ENCODE measurements around the gene OLA1.

Gene OLA1

DNA sequence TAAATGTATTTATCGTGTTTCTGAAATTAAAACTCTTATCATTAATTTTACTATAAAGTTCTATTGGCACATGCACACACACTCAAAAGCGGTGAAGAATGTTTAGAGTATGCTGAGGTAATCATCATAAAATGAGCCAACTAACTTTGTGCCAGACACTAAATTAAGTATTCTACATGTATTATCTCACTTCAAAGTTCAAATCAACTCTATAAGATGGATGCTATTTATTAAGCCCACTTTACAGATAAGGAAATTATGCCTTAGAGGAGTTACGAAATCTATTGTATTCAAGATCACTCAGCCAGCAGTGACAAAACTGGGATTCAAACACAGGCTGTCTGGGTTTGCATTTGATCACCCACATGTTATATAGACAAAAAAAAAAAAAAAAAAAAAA, 24.9 kb downstream of the OLA1 start:
- TF ChIP-seq, protein P1, sequence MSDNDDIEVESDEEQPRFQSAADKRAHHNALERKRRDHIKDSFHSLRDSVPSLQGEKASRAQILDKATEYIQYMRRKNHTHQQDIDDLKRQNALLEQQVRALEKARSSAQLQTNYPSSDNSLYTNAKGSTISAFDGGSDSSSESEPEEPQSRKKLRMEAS (IDR thresholded peaks at IDR 0.05): no peak
- no peak for TF ChIP-seq RAD21 (IDR thresholded peaks at IDR 0.05; ENCODE audit: low read depth)
- no peak for TF ChIP-seq YY1 (IDR thresholded peaks at IDR 0.05; ENCODE audit: low read depth)
- TF ChIP-seq, protein P2, sequence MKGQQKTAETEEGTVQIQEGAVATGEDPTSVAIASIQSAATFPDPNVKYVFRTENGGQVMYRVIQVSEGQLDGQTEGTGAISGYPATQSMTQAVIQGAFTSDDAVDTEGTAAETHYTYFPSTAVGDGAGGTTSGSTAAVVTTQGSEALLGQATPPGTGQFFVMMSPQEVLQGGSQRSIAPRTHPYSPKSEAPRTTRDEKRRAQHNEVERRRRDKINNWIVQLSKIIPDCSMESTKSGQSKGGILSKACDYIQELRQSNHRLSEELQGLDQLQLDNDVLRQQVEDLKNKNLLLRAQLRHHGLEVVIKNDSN (IDR thresholded peaks at IDR 0.05): no peak
- TF ChIP-seq EP300 (IDR thresholded peaks at IDR 0.05; ENCODE audit: borderline replicate concordance): no peak
- TF ChIP-seq TAF1 (IDR thresholded peaks at IDR 0.05; ENCODE audit: low read depth): no peak
- no peak for TF ChIP-seq NFIC (IDR thresholded peaks at IDR 0.05)
- TF ChIP-seq, protein P3, sequence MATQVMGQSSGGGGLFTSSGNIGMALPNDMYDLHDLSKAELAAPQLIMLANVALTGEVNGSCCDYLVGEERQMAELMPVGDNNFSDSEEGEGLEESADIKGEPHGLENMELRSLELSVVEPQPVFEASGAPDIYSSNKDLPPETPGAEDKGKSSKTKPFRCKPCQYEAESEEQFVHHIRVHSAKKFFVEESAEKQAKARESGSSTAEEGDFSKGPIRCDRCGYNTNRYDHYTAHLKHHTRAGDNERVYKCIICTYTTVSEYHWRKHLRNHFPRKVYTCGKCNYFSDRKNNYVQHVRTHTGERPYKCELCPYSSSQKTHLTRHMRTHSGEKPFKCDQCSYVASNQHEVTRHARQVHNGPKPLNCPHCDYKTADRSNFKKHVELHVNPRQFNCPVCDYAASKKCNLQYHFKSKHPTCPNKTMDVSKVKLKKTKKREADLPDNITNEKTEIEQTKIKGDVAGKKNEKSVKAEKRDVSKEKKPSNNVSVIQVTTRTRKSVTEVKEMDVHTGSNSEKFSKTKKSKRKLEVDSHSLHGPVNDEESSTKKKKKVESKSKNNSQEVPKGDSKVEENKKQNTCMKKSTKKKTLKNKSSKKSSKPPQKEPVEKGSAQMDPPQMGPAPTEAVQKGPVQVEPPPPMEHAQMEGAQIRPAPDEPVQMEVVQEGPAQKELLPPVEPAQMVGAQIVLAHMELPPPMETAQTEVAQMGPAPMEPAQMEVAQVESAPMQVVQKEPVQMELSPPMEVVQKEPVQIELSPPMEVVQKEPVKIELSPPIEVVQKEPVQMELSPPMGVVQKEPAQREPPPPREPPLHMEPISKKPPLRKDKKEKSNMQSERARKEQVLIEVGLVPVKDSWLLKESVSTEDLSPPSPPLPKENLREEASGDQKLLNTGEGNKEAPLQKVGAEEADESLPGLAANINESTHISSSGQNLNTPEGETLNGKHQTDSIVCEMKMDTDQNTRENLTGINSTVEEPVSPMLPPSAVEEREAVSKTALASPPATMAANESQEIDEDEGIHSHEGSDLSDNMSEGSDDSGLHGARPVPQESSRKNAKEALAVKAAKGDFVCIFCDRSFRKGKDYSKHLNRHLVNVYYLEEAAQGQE (IDR thresholded peaks at IDR 0.05; ENCODE audit: low read depth): no peak
- TF ChIP-seq TCF12 (IDR thresholded peaks at IDR 0.05; ENCODE audit: low read depth): no peak
- TF ChIP-seq TEAD4 (IDR thresholded peaks at IDR 0.05): no peak
- TF ChIP-seq CREB1 (IDR thresholded peaks at IDR 0.05; ENCODE audit: low read depth): no peak
- TF ChIP-seq FOXM1 (IDR thresholded peaks at IDR 0.05; ENCODE audit: borderline replicate concordance, low read depth): no peak
- TF ChIP-seq EGR1 (IDR thresholded peaks at IDR 0.05): no peak
- TF ChIP-seq ZBTB7A (IDR thresholded peaks at IDR 0.05; ENCODE audit: low read depth): no peak

DNA sequence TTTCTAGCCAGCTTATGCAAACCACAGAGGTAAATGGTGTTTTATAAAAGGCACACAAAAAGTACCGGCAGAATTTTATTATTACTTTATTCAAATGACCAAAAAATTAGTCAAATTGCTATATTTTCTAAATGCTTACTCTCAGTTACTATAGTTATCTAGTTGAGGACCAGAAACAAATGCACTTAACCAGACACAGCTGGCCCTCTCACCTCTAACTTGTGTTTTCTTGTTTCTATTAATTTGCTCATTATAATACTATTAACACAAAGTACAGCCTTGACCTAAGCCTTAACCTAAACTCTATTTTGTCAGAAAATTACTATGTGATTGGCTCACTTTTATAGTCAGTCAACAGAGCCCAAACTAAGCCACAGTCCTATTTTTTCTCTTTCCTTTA, 26.2 kb downstream of the OLA1 start:
- TF ChIP-seq ZBTB7A (IDR thresholded peaks at IDR 0.05; ENCODE audit: low read depth) (no peak), EGR1 (IDR thresholded peaks at IDR 0.05) (no peak), YY1 (IDR thresholded peaks at IDR 0.05; ENCODE audit: low read depth) (no peak), TAF1 (IDR thresholded peaks at IDR 0.05; ENCODE audit: low read depth) (no peak), EP300 (IDR thresholded peaks at IDR 0.05; ENCODE audit: borderline replicate concordance) (no peak), CREB1 (IDR thresholded peaks at IDR 0.05; ENCODE audit: low read depth) (no peak), CEBPB (IDR thresholded peaks at IDR 0.05) (no peak), TEAD4 (IDR thresholded peaks at IDR 0.05) (no peak), FOXM1 (IDR thresholded peaks at IDR 0.05; ENCODE audit: borderline replicate concordance, low read depth) (no peak)
- TF ChIP-seq, protein P3 (IDR thresholded peaks at IDR 0.05; ENCODE audit: low read depth): no peak
- TF ChIP-seq, protein P2 (IDR thresholded peaks at IDR 0.05): no peak
- TF ChIP-seq, protein P1 (IDR thresholded peaks at IDR 0.05): no peak

DNA sequence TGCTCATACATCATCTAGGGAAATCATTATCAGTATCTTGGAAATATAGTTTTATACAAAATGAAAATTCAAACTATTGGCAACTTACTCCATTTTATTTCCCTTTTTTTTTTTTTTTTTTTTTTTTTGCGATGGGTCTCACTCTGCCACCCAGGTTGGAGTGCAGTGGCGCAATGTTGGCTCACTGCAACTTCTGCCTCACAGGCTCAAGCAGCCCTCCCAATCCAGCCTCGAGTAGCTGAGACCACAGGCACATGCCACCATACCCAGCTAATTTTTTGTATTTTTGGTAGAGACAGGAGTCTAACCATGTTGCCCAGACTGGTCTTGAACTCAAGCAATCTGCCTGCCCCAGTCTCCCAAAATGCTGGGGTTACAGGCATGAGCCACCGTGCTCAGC, 29.0 kb downstream of the OLA1 start:
- TF ChIP-seq NFIC (IDR thresholded peaks at IDR 0.05) (no peak), CREB1 (IDR thresholded peaks at IDR 0.05; ENCODE audit: low read depth) (no peak), ZBTB7A (IDR thresholded peaks at IDR 0.05; ENCODE audit: low read depth) (no peak), CEBPB (IDR thresholded peaks at IDR 0.05) (no peak), TCF12 (IDR thresholded peaks at IDR 0.05; ENCODE audit: low read depth) (no peak), EP300 (IDR thresholded peaks at IDR 0.05; ENCODE audit: borderline replicate concordance) (no peak), TEAD4 (IDR thresholded peaks at IDR 0.05) (no peak), RAD21 (IDR thresholded peaks at IDR 0.05; ENCODE audit: low read depth) (no peak), EGR1 (IDR thresholded peaks at IDR 0.05) (no peak), YY1 (IDR thresholded peaks at IDR 0.05; ENCODE audit: low read depth) (no peak), FOXM1 (IDR thresholded peaks at IDR 0.05; ENCODE audit: borderline replicate concordance, low read depth) (no peak), TAF1 (IDR thresholded peaks at IDR 0.05; ENCODE audit: low read depth) (no peak)
- TF ChIP-seq, protein P2 (IDR thresholded peaks at IDR 0.05): no peak
- TF ChIP-seq, protein P1 (IDR thresholded peaks at IDR 0.05): no peak
- TF ChIP-seq, protein P3 (IDR thresholded peaks at IDR 0.05; ENCODE audit: low read depth): no peak

DNA sequence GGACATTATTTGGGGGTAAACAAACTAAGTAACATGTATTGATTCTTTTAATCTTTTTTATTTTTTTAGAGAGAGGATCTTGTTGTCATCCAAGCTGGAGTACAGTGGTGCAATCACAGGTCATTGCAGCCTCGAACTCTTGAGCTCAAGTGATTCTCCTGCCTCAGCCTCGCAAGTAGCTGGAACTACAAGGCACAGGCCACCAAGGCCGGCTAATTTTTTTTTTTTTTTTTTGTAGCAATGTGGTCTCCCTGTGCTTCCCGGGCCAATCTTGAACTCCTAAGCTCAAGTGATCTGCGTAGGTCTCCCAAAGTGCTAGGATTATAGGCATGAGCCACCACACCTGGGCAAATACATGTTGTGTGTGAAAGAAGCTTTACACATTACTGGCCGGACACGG, 29.6 kb downstream of the OLA1 start:
- TF ChIP-seq TAF1 (IDR thresholded peaks at IDR 0.05; ENCODE audit: low read depth) (no peak), NFIC (IDR thresholded peaks at IDR 0.05) (no peak), CEBPB (IDR thresholded peaks at IDR 0.05) (no peak), YY1 (IDR thresholded peaks at IDR 0.05; ENCODE audit: low read depth) (no peak), TEAD4 (IDR thresholded peaks at IDR 0.05) (no peak), RAD21 (IDR thresholded peaks at IDR 0.05; ENCODE audit: low read depth) (no peak), FOXM1 (IDR thresholded peaks at IDR 0.05; ENCODE audit: borderline replicate concordance, low read depth) (no peak), ZBTB7A (IDR thresholded peaks at IDR 0.05; ENCODE audit: low read depth) (no peak), EP300 (IDR thresholded peaks at IDR 0.05; ENCODE audit: borderline replicate concordance) (no peak), EGR1 (IDR thresholded peaks at IDR 0.05) (no peak), TCF12 (IDR thresholded peaks at IDR 0.05; ENCODE audit: low read depth) (no peak), CREB1 (IDR thresholded peaks at IDR 0.05; ENCODE audit: low read depth) (no peak)
- TF ChIP-seq, protein P2 (IDR thresholded peaks at IDR 0.05): no peak
- TF ChIP-seq, protein P1 (IDR thresholded peaks at IDR 0.05): no peak
- TF ChIP-seq, protein P3 (IDR thresholded peaks at IDR 0.05; ENCODE audit: low read depth): no peak
